ENCODE data around the gene DLX6.

DNA sequence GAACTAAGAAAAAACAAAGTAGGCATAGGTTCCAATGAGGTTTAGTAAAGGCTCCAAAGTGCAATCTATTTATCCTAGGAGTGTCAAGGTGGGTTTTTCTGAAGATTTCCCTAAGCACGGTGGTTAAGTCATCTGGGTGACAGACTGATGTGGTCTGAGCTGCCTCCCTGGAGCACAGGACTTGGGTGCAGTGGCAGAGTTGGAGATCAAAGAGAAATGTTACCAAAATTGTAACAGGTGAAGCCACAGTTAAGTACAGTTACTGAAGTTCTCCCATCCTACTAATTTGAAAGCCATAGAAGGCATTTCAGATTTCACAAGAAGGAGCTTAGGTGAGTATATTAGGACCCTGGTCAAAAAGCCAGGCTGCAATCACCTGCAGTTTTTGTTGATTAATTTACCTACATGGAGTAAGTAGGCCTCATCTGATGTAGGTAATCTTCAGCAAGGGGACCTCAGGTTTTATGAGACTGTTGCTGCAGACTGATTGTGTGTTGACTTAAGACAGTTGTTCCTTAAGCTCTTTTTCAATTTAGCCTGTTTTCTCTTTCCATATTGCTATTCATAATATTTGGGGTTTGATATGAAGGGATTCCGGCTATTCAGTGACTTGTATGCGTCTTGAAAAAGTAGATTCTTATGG, 3.0 kb downstream of the DLX6 start:
- TF ChIP-seq, protein P1, sequence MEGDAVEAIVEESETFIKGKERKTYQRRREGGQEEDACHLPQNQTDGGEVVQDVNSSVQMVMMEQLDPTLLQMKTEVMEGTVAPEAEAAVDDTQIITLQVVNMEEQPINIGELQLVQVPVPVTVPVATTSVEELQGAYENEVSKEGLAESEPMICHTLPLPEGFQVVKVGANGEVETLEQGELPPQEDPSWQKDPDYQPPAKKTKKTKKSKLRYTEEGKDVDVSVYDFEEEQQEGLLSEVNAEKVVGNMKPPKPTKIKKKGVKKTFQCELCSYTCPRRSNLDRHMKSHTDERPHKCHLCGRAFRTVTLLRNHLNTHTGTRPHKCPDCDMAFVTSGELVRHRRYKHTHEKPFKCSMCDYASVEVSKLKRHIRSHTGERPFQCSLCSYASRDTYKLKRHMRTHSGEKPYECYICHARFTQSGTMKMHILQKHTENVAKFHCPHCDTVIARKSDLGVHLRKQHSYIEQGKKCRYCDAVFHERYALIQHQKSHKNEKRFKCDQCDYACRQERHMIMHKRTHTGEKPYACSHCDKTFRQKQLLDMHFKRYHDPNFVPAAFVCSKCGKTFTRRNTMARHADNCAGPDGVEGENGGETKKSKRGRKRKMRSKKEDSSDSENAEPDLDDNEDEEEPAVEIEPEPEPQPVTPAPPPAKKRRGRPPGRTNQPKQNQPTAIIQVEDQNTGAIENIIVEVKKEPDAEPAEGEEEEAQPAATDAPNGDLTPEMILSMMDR (IDR thresholded peaks at IDR 0.05) = no peak
- TF ChIP-seq POLR2AphosphoS5 (IDR thresholded peaks at IDR 0.05) = no peak
- no peak for TF ChIP-seq EP300 (IDR thresholded peaks at IDR 0.05)
- no peak for TF ChIP-seq POLR2A (IDR thresholded peaks at IDR 0.05)
